H9 (cell line): ENCODE data around the gene PRPS2. TPM values are rescaled to one million over a fixed set of nuclear protein-coding genes. Genes with fewer than 3 reads are reported as not detected.

Experiments used
- DNase-seq: peaks from one replicate; pipeline ENCODE4 v3.0.0-alpha.2; 2017
- H2AFZ ChIP-seq: one replicate; pipeline ENCODE4 v1.6.1; 2013; ENCODE audit warnings: mild to moderate bottlenecking, low read length, control low read depth, moderate library complexity
- H2AK5ac ChIP-seq: 2 replicates; pipeline ENCODE4 v1.6.1; 2013; ENCODE audit warnings: low read length, control low read depth, mixed read lengths; ENCODE audit not compliant: insufficient read length
- H2BK120ac ChIP-seq: one replicate; pipeline ENCODE4 v1.6.1; 2013; ENCODE audit warnings: low read depth, mild to moderate bottlenecking, low read length, control low read depth, inconsistent platforms; ENCODE audit not compliant: poor library complexity, severe bottlenecking
- H2BK12ac ChIP-seq: 2 replicates; pipeline ENCODE4 v1.6.1; 2013; ENCODE audit warnings: low read length, control low read depth, mixed read lengths, low read depth; ENCODE audit not compliant: insufficient read length
- H2BK15ac ChIP-seq: 2 replicates; pipeline ENCODE4 v1.6.1; 2013; ENCODE audit warnings: low read depth, low read length, control low read depth
- H2BK20ac ChIP-seq: one replicate; pipeline ENCODE4 v1.6.1; 2013; ENCODE audit warnings: low read depth, mild to moderate bottlenecking, low read length, control low read depth, inconsistent platforms; ENCODE audit not compliant: poor library complexity, severe bottlenecking
- H2BK5ac ChIP-seq: 2 replicates; pipeline ENCODE4 v1.6.1; 2013; ENCODE audit warnings: low read length, control low read depth, mixed read lengths; ENCODE audit not compliant: insufficient read length
- H3K14ac ChIP-seq: 2 replicates; pipeline ENCODE4 v1.6.1; 2013; ENCODE audit warnings: low read length, control low read depth; ENCODE audit not compliant: insufficient read depth
- H3K18ac ChIP-seq: 2 replicates; pipeline ENCODE4 v1.6.1; 2013; ENCODE audit warnings: low read depth, mild to moderate bottlenecking, mixed read lengths, low read length, control low read depth; ENCODE audit not compliant: insufficient read length
- H3K23ac ChIP-seq: 2 replicates; pipeline ENCODE4 v1.6.1; 2013; ENCODE audit warnings: low read length, control low read depth, mixed read lengths, low read depth; ENCODE audit not compliant: insufficient read length
- H3K23me2 ChIP-seq: 2 replicates; pipeline ENCODE4 v1.6.1; 2013; ENCODE audit warnings: low read depth, mild to moderate bottlenecking, mixed read lengths, low read length, control low read depth; ENCODE audit not compliant: insufficient read length, poor library complexity, severe bottlenecking
- H3K27ac ChIP-seq: 2 replicates; pipeline ENCODE4 v1.5.1; 2013; ENCODE audit warnings: low read length, control low read depth, mixed read lengths, low read depth; ENCODE audit not compliant: insufficient read length
- H3K27me3 ChIP-seq: 2 replicates; pipeline ENCODE4 v1.6.1; 2013; ENCODE audit warnings: low read length, control low read depth, inconsistent platforms; ENCODE audit not compliant: insufficient read depth
- H3K4ac ChIP-seq: 2 replicates; pipeline ENCODE4 v1.6.1; 2013; ENCODE audit warnings: low read depth, mild to moderate bottlenecking, control low read depth, inconsistent platforms, low read length, moderate library complexity
- H3K4me1 ChIP-seq: 2 replicates; pipeline ENCODE4 v1.6.1; 2013; ENCODE audit warnings: low read length, control low read depth, inconsistent platforms; ENCODE audit not compliant: insufficient read depth
- H3K4me2 ChIP-seq: 2 replicates; pipeline ENCODE4 v1.6.1; 2013; ENCODE audit warnings: low read length, control low read depth, mixed read lengths; ENCODE audit not compliant: insufficient read length, insufficient read depth
- H3K56ac ChIP-seq: 2 replicates; pipeline ENCODE4 v1.6.1; 2013; ENCODE audit warnings: low read depth, mild to moderate bottlenecking, mixed read lengths, low read length, control low read depth; ENCODE audit not compliant: insufficient read length
- H3K79me1 ChIP-seq: 2 replicates; pipeline ENCODE4 v1.6.1; 2013; ENCODE audit warnings: low read depth, mild to moderate bottlenecking, moderate library complexity, low read length, control low read depth, inconsistent platforms; ENCODE audit not compliant: insufficient read depth, poor library complexity, severe bottlenecking
- H3K79me2 ChIP-seq: 2 replicates; pipeline ENCODE4 v1.6.1; 2013; ENCODE audit warnings: low read length, control low read depth, inconsistent platforms; ENCODE audit not compliant: insufficient read depth
- H3K9ac ChIP-seq: 2 replicates; pipeline ENCODE4 v1.6.1; 2013; ENCODE audit warnings: low read length, control low read depth, mixed read lengths; ENCODE audit not compliant: insufficient read length; ENCODE audit errors: extremely low read depth
- H3K9me3 ChIP-seq: one replicate; pipeline ENCODE4 v1.6.1; 2013; ENCODE audit warnings: low read depth, low read length, inconsistent platforms; ENCODE audit not compliant: control insufficient read depth
- H3T11ph ChIP-seq: one replicate; pipeline ENCODE4 v1.6.1; 2013; ENCODE audit warnings: mild to moderate bottlenecking, low read length, control low read depth, inconsistent platforms
- H4K20me1 ChIP-seq: one replicate; pipeline ENCODE4 v1.6.1; 2013; ENCODE audit not compliant: control insufficient read depth, insufficient read length, insufficient read depth
- H4K5ac ChIP-seq: 2 replicates; pipeline ENCODE4 v1.6.1; 2013; ENCODE audit warnings: low read depth, mild to moderate bottlenecking, mixed read lengths, low read length, control low read depth; ENCODE audit not compliant: insufficient read length
- H4K8ac ChIP-seq: replicated peaks from 2 replicates; pipeline ENCODE4 v1.6.1; 2013; ENCODE audit warnings: low read length, control low read depth, mixed read lengths, low read depth; ENCODE audit not compliant: insufficient read length
- H4K91ac ChIP-seq: 2 replicates; pipeline ENCODE4 v1.6.1; 2013; ENCODE audit warnings: low read depth, mild to moderate bottlenecking, moderate library complexity, mixed read lengths, low read length, control low read depth; ENCODE audit not compliant: insufficient read length
- H3K27ac Mint-ChIP-seq, 3 experiments: 2 replicates in 2 of 3; 3 replicates in 1 of 3; pipeline ENCODE4 v1.8.0; 2020 to 2021; ENCODE audit warnings: mixed read lengths in 3 of 3, mild to moderate bottlenecking in 1 of 3, moderate library complexity in 1 of 3
- H3K27me3 Mint-ChIP-seq: 2 replicates; pipeline ENCODE4 v1.8.0; 2021; ENCODE audit warnings: low read depth, mild to moderate bottlenecking, moderate library complexity, mixed read lengths
- H3K36me3 Mint-ChIP-seq, 3 experiments: 2 replicates in 2 of 3; 3 replicates in 1 of 3; pipeline ENCODE4 v1.8.0; 2020 to 2021; ENCODE audit warnings: low read depth in 3 of 3, mixed read lengths in 3 of 3; ENCODE audit not compliant: insufficient read depth in 1 of 3
- H3K4me1 Mint-ChIP-seq, 2 experiments: 2 replicates each; pipeline ENCODE4 v1.8.0; 2020; ENCODE audit warnings: mixed read lengths in 2 of 2
- H3K4me3 Mint-ChIP-seq, 2 experiments: 2 replicates in 1 of 2; 3 replicates in 1 of 2; pipeline ENCODE4 v1.8.0; 2020 to 2021; ENCODE audit warnings: mild to moderate bottlenecking in 2 of 2, mixed read lengths in 2 of 2, moderate library complexity in 1 of 2
- H3K9me3 Mint-ChIP-seq, 2 experiments: 2 replicates in 1 of 2; 3 replicates in 1 of 2; pipeline ENCODE4 v1.8.0; 2020; ENCODE audit warnings: mild to moderate bottlenecking in 2 of 2, mixed read lengths in 2 of 2, moderate library complexity in 1 of 2
- CTCF ChIP-seq: fragments of 200-600 bp; sonication (generic); conservative IDR thresholded peaks from 3 replicates; pipeline ENCODE4 v1.8.0; 2021; ENCODE audit warnings: antibody characterized with exemption, mild to moderate bottlenecking
- WGBS: extraction: QIAGEN DNeasy Blood & Tissue Kit; methylation state at CpG from one replicate; pipeline ENCODE4 v1.1.7; 2013; ENCODE audit warnings: missing lambda C conversion rate, low lambda C conversion rate, mixed read lengths; ENCODE audit not compliant: insufficient read length; ENCODE audit errors: extremely low coverage; 5-methylcytosine and 5-hydroxymethylcytosine counted together
- total RNA-seq: library from RNA; stranded (reverse); gene quantifications from 2 replicates; pipeline ENCODE4 v1.2.1, GENCODE V29; 2021

The PRPS2 gene
- total RNA-seq, 1 experiment from 2014 or later: 28.0 TPM

DNA sequence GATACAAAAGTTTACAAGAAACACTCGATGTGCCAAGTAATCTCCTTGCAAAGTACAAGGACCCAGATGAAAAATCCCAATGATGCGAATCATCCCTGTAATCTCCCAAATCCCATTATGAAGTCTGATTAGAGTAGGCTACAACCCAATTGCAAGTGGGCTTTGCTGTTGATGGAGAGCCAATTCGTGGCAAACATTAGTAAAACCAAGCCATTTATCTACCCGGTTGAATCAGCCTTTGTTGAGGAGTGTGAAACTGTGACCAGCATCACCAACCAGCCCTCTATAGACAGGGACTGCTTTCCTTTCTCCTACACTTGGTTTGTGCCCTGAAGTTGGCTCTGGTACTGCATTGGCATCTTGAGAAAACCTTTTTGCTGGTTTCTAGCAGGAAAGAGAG lies 1.2 kb upstream of the PRPS2 start:
- no peak overlapping the region for H2AK5ac ChIP-seq
- peaks cover 11 to 21% (median 16%) of the 10 kb centered on the region in 3 experiments for H3K36me3 Mint-ChIP-seq
- H2BK120ac ChIP-seq: no peak overlapping the region
- H2BK12ac ChIP-seq: no peak overlapping the region
- H3K9me3 ChIP-seq: no peaks in the 10 kb centered on the region
- no peak overlapping the region for H3K56ac ChIP-seq
- H3K27ac Mint-ChIP-seq: no peak overlapping the region
- no peak overlapping the region for H2BK20ac ChIP-seq
- H3K4ac ChIP-seq: no peak overlapping the region
- H3K4me1 Mint-ChIP-seq: peaks cover 9% of the 10 kb centered on the region in 2 experiments
- peak overlapping the region in 1 of 2 experiments; percentile 11; a peak in 2 of 5 replicates for H3K4me3 Mint-ChIP-seq
- no peak overlapping the region for H2BK15ac ChIP-seq
- no peak overlapping the region for H2AFZ ChIP-seq
- H3K79me2 ChIP-seq: peaks cover 11% of the 10 kb centered on the region; the same call in 1 of the 2 replicates
- peaks cover 5% of the 10 kb centered on the region; the same call in 1 of the 2 replicates for H3K27me3 ChIP-seq
- no peak overlapping the region for H3K23ac ChIP-seq
- no peak overlapping the region for H3T11ph ChIP-seq
- no CpG with 5 or more reads among the region's 4 CpGs for WGBS
- H3K79me1 ChIP-seq: no peaks in the 10 kb centered on the region
- no peak for DNase-seq
- H4K8ac ChIP-seq: no peak overlapping the region
- peaks cover 30% of the 10 kb centered on the region for H3K27me3 Mint-ChIP-seq
- no peak overlapping the region for H3K9ac ChIP-seq
- no peak overlapping the region for H4K91ac ChIP-seq
- no peak overlapping the region for H4K5ac ChIP-seq
- no peak for TF ChIP-seq CTCF
- no peaks in the 10 kb centered on the region for H3K4me1 ChIP-seq
- H3K27ac ChIP-seq: no peak overlapping the region
- no peak overlapping the region for H3K14ac ChIP-seq
- H3K4me2 ChIP-seq: no peak overlapping the region
- no peak overlapping the region for H2BK5ac ChIP-seq
- H3K9me3 Mint-ChIP-seq: peaks cover 56 to 59% of the 10 kb centered on the region in 2 experiments
- H3K23me2 ChIP-seq: peaks cover 5% of the 10 kb centered on the region
- H4K20me1 ChIP-seq: no peaks in the 10 kb centered on the region
- H3K18ac ChIP-seq: no peak overlapping the region
